LoVo (cell line): ENCODE results near the gene KLK2.

Source experiments
- DNase-seq: peaks from one replicate; pipeline ENCODE4 v3.0.0-alpha.2; 2016; ENCODE audit warnings: low spot score

The KLK2 gene

GRCh38 chr19:50924586-50924985, 51.3 kb downstream of the KLK2 start:
- no peak for DNase-seq

GRCh38 chr19:50925734-50926133, 52.5 kb downstream of the KLK2 start:
- DNase-seq: no peak

DNA sequence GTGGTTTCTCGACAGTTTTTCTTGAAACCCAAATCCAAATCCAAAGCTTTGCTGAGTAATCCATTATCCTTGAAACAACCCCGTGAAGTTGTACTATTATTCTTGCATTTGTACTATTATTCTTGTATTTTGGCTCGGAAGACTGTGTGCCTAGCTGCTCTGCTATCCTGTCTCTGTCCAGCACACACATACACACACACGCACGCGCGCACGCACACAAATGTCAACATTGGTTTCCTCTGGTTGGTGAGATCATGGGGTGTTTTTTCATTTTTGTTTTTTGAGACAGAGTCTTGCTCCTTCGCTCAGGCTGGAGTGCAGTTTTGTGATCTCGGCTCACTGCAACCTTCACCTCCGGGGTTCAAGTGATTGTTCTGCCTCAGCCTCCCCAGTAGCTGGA, 52.9 kb downstream of the KLK2 start:
- no peak for DNase-seq

DNA sequence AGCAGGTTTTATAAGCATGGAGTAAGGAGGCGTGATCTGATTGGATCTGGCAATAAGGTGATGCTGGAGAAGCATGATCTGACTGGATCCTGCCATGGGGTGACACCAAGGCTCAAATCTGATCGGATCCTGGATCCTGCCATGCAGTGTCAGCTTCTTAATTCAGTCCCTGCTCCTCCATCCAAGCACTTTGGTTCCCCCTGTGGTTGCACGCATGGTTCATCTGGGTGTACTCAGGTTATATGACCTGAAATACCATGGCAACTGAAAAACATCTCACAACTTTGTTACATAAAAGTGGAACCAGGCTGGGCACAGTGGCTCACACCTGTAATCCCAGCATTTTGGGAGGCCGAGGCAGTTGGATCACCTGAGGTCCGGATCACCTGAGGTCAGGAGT, 55.6 kb downstream of the KLK2 start:
- no peak for DNase-seq
